H1 (cell line): Measurements from ENCODE around the gene SNX21. TPM values are rescaled to one million over a fixed set of nuclear protein-coding genes. Genes with fewer than 3 reads are reported as not detected.

ENCODE experiments used
- ATF2 ChIP-seq: IDR thresholded peaks from 2 replicates; pipeline ENCODE4 v1.6.1; 2012; ENCODE audit warnings: low read length, inconsistent platforms
- GTF2F1 ChIP-seq: IDR thresholded peaks from 2 replicates; pipeline ENCODE4 v1.6.1; 2012; ENCODE audit warnings: low read depth, low read length, improper control_type of control experiment, borderline replicate concordance
- RAD21 ChIP-seq, 2 experiments: IDR thresholded peaks in 1 of 2; conservative IDR thresholded peaks in 1 of 2; 2 replicates each; pipeline ENCODE4 v1.6.1; 2011; ENCODE audit warnings: low read depth in 2 of 2, low read length in 2 of 2, improper control_type of control experiment in 1 of 2, inconsistent platforms in 1 of 2, mild to moderate bottlenecking in 1 of 2, moderate library complexity in 1 of 2
- polyA plus RNA-seq, 7 experiments: library from polyadenylated mRNA; depleted of rRNA in 3 of 7; stranded (reverse) in 5 of 7; unstranded in 2 of 7; fragments of >200 nt in 5 of 7; fragments of 200-250 nt in 2 of 7; gene quantifications; 1 replicate in 5 of 7; 2 replicates in 1 of 7; 4 replicates in 1 of 7; pipeline versions ENCODE4 v1.2.1 to v1.2.3, GENCODE V29; 2011 to 2013; ENCODE audit warnings: missing spikeins in 2 of 7, mixed read lengths in 2 of 7
- total RNA-seq: library from RNA; stranded (reverse); fragmentation: NEBNext Ultra II Directional; extraction: Animal tissue kit (Norgen Biotek cat#: 25700); gene quantifications from 2 replicates; pipeline ENCODE4 v1.2.1, GENCODE V29; 2021

SNX21 gene
- total and polyA plus RNA-seq, 2 of the 8 experiments (the other 6 are each of a cell fraction or from before 2014, with no cell fraction given): 15.8 to 16.8 TPM

- no peak for TF ChIP-seq RAD21 (IDR thresholded peaks at IDR 0.05 in 1 of 2, conservative IDR thresholded peaks at IDR 0.05 in 1 of 2; ENCODE audit: low read depth in 2 of 2, low read length in 2 of 2)
- TF ChIP-seq GTF2F1: no peak
- no peak for TF ChIP-seq ATF2
Observed at GRCh38 chr20:45863543-45864470, 30.2 kb downstream of the SNX21 start (continued).
